ENCODE results near the gene GPATCH4.
"Not testable (repeated sequence)": the region's sequence is repeated elsewhere in the genome, so short reads cannot be mapped to it uniquely, and the experiment has no call there.

GPATCH4 gene

DNA sequence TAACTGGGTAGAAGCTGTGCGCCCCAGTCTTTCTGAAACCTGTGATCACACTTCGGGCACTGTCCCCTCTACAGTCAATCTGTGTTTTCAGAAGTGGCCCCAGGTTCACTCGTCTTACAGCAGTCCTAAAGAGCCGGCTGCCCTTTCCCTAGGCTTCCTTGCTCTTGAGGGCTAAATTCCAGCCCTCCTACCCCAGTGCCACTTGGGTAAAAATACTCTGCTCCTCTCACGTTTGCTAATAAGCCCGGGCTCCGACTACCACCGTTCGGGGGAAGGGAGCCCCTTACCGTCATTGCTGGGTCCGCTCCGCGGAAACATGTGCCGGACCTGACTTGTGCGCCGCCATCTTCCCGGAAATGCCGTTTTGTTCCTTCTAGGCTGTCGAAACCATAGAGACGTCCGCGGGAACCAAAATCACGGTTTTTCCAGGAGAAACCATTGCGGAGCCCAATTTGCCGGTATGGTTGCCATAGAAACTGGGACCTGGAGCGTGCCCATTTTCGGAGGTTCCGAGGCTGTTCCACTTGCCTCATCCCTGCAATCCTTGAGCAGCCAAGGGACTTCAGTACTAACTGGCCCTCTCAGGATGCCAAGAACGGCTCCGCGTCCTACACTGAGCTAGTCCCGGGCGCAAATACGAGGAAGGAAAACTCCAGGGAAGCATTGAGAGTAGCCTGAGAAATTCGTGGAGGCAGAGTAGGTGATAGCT lies at the start of gene GPATCH4:
GPATCH4 (minus strand) TSS at position 358 of the 709 bp plus-strand sequence.
- peak; percentile 88 for DNase-seq

DNA sequence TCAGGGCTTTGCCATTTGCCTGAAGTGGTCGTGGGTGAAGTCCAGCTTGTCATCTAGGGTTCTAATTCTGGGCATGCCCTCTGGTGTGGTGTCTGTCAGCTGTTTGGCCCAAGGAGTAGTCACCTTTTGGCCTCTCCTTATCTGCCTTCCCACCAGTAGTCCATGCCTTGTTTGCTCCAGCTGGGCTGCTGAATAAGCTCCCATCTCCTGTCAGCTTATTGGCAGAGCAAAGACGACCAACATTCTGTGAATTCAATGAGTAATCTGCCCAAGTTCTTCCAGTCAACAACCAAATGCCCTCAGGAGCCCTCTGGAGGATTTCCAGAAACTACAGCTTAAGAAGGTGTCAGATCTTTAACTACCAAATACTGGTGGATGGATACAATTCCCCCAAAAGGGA lies 47.7 kb upstream of the GPATCH4 start:
- DNase-seq, result no peak

DNA sequence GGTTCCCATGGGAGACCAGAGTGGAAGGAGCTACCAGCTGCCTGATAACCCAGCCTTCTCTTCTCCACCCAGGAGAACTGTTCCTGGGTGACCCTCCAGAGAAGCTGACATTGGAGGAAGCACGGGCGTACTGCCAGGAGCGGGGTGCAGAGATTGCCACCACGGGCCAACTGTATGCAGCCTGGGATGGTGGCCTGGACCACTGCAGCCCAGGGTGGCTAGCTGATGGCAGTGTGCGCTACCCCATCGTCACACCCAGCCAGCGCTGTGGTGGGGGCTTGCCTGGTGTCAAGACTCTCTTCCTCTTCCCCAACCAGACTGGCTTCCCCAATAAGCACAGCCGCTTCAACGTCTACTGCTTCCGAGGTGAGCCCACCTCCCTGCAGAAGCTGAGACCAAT lies 47.2 kb upstream of the GPATCH4 start:
- no peak for DNase-seq

DNA sequence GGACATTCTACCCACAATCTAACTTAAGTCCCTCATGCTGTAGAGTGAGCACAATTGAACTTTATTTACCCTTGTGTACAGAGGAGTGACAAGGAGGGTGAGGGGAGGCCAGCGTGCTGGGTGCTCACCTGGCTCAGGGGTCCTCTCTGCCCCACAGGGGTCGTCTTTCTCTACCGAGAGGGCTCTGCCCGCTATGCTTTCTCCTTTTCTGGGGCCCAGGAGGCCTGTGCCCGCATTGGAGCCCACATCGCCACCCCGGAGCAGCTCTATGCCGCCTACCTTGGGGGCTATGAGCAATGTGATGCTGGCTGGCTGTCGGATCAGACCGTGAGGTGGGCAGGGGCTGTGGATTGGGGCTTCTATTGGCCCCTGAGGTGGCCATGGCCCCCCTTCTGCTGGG lies 46.1 kb upstream of the GPATCH4 start:
- DNase-seq, result no peak

DNA sequence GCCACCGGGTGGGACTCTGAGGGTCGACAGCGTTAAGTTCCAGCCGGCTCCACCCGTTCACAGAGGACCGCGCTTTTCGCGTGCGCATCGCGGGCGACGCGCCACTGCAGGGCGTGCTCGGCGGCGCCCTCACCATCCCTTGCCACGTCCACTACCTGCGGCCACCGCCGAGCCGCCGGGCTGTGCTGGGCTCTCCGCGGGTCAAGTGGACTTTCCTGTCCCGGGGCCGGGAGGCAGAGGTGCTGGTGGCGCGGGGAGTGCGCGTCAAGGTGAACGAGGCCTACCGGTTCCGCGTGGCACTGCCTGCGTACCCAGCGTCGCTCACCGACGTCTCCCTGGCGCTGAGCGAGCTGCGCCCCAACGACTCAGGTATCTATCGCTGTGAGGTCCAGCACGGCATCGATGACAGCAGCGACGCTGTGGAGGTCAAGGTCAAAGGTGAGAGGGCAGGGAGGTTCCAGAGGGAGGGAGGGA lies 45.5 kb upstream of the GPATCH4 start:
- no peak for DNase-seq

DNA sequence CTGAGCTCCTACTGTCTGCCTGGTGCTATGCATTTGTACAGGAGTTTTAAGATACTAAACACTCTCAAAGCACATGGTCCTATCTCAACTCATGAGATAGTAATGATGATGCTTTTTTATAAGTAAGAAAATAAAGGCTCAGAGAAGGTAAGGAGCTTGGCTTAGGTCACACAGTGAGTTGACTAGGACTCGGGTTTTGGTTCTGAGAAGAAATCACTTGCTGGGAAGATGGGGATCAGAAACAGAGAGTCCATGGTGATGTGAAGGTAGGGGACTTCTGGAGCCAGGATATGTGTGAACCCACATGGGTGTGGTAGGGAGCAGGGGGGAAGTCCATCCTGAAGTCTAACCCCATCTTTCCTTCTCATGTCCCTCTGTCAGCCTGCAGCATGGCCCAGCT lies 44.4 kb upstream of the GPATCH4 start:
- DNase-seq, result no peak

DNA sequence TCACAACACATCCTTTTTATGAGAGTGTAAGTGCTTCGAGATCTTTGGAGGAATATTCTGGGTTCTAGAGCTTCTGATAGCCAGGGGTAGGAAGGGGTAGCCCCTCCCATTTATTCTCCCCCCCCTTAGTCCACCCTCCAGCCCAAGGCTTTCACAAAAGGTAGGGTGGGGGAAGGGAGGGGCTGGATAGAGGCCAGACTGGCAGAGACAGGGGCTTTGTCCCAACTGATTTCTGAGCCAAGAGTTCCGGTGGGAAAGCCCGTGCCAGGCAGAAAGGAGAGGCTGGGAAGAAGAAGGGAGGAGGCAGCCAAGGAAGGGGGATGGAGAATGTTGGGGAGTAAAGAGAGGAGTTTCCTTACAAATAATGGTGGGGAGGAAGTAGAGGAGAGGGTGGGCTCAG lies 43.8 kb upstream of the GPATCH4 start:
- no peak for DNase-seq

DNA sequence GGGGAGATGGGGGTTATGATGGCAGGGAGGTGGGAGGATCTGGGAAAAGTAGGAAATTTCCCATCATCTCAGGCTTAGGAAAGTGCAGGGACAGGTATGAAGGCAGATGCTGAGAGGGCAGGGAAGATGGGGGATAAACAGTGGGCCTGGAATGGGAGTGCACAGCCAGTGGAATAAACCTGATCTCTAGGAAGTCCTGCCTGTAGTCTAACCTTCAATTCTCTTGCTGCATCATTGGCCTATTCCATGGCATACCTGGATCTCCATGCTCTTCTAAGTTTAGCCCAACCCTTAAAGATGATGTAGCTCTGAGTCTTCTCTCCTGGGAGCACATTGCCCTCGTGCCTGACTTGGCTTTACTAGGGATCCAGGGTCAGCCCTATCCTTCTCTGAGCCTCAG lies 43.4 kb upstream of the GPATCH4 start:
- DNase-seq, result no peak

DNA sequence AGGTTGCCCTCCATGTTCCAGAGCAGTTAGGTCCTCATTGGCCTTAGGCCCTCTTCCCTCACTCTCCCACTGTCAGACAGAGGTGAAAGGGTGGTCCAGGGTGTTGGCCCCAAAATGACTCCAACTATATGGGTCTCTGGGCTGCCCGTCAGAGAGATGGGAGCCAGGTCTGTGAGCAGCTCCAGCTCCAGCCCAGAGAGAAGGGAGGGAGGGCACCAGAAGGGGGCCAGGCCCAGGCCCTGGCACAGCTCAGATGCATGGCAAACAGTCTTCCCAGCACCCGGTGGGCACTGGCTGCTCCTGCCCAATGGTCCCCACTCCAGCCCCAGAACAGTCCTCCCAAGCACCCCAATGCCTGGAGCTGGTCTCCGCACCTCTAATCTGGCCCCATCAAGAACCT lies 42.9 kb upstream of the GPATCH4 start:
- no peak for DNase-seq

DNA sequence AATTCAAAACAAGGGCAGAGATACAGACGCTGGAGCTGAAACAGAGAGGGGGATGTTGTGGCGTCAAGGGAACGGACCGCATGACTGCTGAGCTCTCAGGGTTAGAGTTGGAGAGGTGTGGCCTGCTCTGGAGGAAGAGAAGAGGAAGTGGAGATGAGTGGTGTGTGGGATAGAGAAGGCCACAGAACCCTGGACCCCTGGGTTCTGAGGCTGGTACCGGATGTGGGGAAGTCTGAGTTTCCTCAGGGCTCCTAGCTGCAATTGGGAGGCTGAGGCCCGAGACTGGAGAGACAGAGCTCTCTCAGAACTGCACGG lies 42.5 kb upstream of the GPATCH4 start:
- DNase-seq, result no peak

DNA sequence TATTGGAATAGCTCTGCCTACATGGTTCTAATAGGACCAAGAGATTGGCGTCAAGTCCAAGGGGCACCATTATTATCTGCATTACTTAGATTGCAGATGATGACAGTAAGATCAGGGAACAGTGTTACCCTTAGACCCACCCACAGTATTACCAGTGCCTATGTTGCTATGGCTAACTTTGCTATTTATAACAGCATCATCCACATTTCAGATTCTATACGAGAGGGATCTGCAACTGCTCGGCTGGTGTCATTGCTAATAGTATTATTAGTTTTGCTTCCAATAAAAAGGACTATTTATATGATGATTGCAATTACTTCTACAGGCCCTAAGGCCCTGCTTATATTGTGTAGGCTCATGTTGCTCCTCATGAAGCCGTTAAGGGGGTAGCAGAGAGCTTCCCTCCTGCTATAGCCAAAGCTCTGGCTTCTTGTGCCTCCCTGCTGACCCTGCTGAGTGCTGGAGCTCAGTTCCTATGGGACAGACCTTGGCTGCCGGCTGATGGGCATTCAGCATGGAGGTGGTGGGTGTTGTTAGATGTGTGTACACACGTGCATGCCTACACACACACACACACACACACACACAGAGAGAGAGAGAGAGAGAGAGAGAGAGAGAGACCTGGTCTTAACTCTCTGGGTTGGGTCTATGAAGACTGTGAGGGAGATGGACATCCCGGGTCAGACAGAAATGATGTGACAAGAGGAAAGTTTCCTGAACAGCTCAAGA lies 41.9 kb upstream of the GPATCH4 start:
- DNase-seq, result no peak

DNA sequence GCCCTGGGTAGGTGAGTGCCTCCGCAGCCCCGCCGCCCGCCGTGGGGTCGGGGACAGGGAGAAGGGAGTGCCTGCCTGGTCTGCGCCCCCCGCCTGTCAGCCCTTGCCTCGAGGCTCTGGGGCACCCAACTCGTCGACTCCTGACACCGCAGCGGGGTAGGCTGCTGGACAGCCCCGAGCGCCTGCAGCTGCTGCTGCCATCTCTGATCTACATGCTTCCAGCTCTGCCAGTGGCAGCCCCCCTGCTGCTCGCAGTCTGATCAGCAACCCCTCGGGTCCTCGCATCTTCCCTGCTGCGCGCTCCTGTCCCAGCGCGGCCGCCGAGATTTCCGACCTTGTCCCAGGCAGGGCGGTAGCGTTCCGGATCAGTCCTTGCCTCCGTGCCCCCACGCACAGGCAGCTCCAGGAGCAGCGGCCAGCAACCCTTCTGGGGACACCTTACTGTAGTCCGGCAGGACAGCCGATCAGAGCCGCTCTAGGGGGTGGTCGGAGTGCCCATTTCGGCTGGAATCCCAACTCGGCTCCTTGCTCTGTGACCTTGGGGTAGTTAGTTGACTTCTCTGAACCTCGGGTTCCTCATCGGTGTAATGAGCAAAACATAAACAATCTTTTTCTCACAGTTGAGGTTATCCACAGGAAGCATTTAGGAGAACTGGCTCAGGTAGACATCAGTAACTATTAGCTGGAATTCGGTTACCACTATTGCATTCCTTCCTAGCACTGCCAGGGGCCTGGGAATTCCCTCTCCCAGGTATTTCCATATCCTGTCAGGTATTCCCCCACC lies 41.2 kb upstream of the GPATCH4 start:
- DNase-seq, result no peak

DNA sequence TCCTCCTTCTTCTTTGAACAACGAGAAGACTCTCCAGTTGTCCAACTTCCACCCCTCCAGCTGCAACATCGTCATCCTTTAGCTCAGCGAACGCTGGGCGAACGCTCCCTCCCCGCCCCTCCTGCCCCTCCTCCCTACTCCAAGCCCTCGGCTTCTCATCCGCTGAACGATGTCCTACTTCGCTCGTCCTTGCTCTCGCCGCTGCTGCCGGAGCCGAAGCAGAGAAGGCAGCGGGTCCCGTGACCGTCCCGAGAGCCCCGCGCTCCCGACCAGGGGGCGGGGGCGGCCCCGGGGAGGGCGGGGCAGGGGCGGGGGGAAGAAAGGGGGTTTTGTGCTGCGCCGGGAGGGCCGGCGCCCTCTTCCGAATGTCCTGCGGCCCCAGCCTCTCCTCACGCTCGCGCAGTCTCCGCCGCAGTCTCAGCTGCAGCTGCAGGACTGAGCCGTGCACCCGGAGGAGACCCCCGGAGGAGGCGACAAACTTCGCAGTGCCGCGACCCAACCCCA lies 40.5 kb upstream of the GPATCH4 start, which contains the start of gene BCAN:
BCAN (plus strand) TSS at position 357 of the 504 bp plus-strand sequence. CDS start 3,938 bp downstream, outside the sequence.
- no peak for DNase-seq

DNA sequence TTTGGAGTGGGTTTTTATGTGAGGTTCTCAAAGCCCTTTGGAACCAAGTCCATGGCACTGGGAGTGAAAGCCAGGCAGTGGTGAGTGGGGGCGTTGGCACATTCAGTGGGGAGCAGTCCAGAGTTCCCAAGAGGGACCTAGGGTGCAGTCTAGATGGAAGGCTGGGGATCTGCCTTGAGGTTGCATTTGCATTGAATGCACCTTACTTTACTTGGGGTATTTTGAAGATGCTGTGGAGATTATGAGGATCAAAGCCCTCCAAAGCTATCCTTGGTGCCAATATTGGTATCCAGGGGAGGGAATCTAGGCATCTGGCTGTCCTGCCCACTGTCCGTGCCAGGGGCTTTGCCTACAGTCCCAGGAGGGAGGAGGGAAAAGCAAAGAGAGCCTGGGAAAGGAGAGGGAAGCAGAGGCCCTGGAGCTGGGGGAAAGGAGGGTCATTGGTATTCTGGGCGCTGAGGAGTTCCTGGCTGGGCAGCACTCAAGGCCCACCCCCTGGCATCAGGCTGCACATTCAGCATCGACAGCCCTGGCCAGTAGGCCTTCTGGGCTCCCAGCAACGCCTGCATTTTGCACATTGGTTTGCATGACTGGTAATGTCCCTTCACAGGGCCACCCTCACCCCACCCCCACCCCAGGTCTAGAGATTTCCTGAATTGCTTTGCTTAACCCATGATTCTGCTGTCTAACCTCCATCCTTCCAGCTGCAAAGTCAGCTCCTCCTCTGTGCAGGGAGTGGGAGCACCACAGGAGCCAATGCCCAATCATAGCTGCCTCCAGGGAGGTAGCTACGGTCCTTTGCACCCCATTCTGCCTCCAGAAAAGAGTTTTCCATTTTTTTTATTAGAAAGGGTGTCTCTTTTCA lies 39.8 kb upstream of the GPATCH4 start:
- DNase-seq, result no peak

DNA sequence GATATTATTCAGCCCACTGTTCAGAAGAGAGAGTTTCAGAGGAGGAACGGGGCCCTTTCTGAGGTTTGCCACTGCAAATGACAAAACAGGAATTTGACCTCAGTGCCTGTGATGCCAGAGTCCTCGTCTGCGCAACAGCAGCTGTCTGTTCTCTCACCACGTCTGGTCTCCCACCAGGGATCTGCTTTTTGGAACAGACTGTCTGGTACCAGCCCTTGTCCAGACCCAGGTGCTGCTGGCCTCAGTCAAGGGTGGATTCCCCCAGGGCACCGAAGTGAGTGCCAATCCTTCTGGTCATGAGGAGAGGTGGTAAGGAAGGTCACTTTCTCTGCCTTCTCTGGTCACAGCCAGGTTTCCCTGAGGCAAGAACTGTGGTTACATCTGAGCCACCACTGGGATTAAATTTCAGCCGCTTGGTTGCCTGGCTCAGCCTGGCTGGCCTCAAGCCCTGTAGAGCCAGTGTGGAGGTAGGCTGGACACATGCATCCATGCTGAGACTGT lies 38.4 kb upstream of the GPATCH4 start:
- DNase-seq, result no peak

DNA sequence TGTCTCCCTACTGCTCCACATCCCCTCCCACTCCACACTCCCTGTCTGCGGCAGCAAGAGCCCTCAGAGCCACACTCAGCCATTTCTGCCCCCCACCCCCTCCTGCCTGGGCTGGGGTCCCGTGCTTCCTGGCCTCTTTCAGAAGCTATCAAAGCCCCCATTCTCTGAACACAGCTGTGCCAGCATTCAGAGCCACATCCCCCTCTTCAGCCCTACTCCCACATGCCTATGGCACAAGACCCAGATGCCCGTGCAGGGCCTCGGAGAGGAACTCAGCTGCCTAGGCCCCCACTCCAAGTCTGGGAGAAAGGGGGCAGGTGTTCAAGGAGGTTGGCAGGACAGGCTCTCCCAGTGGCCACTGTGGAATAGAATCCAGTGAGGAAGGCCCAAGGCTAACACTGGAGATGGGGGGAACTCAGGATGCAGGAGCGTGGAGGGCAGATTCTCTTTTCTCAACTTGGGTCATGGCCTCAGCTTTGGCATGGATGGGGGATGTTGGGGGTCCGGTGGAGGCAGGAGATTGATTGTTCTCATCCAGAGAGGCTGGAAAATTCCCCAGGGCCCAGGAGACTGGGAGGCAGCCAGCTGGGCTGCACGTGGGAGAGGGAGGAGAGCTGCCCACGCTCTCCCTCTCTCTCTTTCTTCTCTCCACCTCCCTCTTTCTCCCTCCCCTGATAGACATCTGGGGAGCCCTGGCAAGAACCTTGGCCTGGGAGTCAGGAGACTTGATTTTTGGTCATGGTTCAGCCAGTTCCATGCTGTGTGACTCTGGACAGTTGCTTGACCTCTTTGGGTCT lies 37.1 kb upstream of the GPATCH4 start:
- DNase-seq, result no peak

DNA sequence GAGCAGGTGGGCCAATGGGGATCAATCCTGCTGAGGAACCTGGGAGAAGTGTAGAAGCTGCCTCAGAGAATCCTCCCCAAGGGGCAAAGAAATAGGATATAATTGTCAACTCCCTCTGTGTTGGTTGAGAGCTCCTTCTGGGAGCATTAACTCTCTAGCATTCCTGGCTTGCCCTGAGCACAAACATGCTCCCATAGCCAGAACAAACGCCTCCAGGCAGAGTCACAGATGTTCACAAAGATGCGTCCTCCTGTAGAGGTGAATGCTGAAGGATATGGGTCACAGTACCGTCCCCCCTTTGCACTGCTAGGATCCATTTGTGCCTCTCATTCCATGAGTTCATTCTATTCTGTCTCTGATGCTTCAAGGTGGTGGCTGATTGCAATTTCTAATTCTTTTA lies 31.1 kb upstream of the GPATCH4 start:
- no peak for DNase-seq

DNA sequence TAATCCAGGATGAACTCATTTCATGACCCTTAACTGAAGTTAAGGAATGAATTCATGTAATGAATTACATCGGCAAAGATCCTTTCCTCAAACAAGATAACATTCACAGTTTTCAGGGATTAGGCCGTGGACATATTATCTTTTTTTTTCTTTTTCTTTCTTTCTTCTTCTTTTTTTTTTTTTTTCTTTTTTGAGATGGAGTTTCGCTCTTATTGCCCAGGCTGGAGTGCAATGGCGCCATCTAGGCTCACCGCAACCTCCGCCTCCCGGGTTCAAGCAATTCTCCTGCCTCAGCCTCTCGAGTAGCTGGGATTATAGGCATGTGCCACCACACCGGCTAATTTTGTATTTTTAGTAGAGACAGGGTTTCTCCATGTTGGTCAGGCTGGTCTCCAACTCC lies 29.9 kb upstream of the GPATCH4 start:
- DNase-seq, result not testable (repeated sequence)

DNA sequence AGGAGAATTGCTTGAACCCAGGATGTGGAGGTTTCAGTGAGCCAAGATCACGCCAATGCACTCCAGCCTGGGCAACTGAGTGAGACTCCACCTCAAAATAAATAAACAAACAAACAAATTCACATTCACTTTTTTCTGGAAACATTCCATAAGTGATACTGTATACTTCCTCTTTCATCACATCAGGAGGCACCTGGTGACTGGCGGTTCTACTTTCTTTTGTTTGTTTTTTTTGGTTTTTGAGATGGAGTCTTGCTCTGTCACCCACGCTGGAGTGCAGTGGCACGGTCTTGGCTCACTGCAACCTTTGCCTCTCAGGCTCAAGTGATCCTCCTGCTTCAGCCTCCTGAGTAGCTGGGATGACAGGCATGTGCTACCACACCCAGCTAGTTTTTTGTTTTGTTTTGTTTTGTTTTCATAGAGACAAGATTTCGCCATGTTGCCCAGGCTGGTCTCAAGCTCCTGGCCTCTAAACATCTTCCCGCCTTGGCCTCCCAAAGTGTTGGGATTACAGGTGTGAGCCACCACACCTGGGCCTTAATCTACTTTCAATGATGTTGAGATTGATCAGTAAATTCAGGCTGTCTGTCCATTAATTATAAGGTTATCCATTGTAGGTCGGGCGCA lies 28.7 kb upstream of the GPATCH4 start:
- DNase-seq, result no peak

DNA sequence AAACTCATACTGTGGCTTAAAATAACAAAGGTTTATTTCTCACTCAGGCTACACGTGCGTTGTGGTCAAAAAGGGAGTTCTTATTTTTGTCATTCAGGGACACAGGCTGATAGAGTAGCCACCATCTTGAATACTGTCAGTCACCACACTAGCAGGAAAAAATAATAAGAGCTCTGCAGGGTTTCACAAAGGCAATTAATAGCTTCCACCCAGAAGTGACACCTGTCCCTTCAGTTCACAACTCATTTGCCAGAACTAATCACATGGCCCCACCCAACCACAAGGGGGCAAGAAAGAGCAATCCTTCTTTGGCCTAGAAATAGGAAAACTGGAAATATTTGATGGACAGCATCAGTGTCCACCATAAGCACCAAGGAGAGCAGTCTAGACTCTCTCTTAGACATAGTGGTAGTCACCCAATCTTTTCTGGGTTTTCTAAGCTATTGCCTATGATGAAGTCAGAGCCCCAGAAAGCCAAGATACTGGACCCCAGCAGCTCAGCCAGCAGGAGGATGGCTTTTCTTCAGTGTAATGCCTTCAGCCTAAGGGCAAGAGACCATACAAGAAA lies 26.1 kb upstream of the GPATCH4 start:
- no peak for DNase-seq

DNA sequence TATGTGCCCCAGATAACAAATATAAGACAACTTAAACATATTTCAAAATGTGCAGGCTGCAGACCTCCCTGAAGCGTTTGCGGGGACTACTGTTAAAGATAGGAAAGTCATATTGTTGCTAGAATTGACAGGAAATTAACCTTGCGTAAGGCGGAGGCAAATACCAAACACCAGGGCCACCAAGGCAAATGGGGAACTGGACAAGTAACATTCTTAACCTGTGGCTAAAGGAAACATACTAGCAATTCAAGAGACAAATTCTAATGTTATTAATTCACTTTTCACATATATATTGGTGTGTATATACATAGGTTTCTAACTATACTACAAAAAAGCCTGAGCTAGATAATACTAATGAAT lies 24.8 kb upstream of the GPATCH4 start:
- DNase-seq, result no peak

Measured in DMS79 (cell line).